ENCODE results near the gene TRIM28. TPM values are rescaled to one million over a fixed set of nuclear protein-coding genes. Genes with fewer than 3 reads are reported as not detected.

The TRIM28 gene
- total RNA-seq, 1 experiment from 2014 or later = 418 TPM

GRCh38 chr19:58548859-58549663, 5.2 kb downstream of the TRIM28 start:
- no peak for DNase-seq (ENCODE audit: low read depth)

DNA sequence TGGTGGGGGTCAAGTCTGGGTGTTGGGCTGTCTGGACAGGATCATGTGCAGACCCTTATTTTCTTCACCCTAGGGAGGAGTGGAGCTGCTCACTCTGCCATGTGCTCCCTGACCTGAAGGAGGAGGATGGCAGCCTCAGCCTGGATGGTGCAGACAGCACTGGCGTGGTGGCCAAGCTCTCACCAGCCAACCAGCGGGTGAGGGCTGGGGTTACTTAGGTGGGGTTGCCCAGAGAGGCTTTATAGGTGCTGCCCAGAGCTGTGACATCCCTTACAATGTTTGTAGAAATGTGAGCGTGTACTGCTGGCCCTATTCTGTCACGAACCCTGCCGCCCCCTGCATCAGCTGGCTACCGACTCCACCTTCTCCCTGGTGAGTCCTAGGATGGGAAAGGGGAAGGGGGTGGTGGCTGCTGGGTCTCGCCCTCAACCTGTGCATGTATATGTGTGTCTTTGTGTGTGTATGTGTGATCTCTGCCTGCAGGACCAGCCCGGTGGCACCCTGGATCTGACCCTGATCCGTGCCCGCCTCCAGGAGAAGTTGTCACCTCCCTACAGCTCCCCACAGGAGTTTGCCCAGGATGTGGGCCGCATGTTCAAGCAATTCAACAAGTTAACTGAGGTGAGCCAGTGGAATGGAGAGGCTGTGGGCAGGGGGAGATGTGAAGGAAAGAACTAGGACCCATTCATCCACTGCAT, 5.9 kb downstream of the TRIM28 start:
- DNase-seq (ENCODE audit: low read depth) = no peak

GRCh38 chr19:58550362-58551122, 6.7 kb downstream of the TRIM28 start:
- DNase-seq (ENCODE audit: low read depth) = no peak

- no peak for DNase-seq (ENCODE audit: low read depth)
These were observed 7.2 kb downstream of the TRIM28 start for GRCh38 chr19:58551123-58551497.

GRCh38 chr19:58551577-58552471, 8.0 kb downstream of the TRIM28 start:
- no peak for DNase-seq (ENCODE audit: low read depth)

DNA sequence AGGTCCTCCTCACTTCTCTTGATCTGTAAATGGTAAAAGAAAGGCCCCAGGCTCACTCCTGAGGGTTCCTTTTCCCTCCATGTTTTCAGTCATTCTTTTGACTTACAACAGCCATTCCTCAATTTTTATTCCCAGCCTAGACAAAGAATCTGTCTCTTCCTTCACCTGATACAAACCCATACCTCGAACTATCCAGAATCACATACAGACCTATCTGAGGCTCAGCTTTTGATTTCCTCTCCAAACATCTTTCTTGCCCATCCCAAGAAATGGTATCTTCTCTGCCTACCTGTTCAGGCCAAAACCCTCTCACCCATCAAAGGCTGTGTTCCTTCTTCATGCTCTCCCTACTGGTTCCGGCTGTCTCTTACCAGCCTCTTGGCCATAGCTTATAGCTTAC, 8.8 kb downstream of the TRIM28 start:
- DNase-seq (ENCODE audit: low read depth) = no peak

- DNase-seq (ENCODE audit: low read depth) = no peak
These were observed 10.1 kb downstream of the TRIM28 start for GRCh38 chr19:58553799-58554493.

- peak; percentile 96 for DNase-seq (ENCODE audit: low read depth)
These were observed 10.9 kb downstream of the TRIM28 start, which contains the start of gene CHMP2A for GRCh38 chr19:58554494-58555368. CHMP2A (minus strand) TSS chr19:58555105; CDS start chr19:58554212, 893 bp downstream.

DNA sequence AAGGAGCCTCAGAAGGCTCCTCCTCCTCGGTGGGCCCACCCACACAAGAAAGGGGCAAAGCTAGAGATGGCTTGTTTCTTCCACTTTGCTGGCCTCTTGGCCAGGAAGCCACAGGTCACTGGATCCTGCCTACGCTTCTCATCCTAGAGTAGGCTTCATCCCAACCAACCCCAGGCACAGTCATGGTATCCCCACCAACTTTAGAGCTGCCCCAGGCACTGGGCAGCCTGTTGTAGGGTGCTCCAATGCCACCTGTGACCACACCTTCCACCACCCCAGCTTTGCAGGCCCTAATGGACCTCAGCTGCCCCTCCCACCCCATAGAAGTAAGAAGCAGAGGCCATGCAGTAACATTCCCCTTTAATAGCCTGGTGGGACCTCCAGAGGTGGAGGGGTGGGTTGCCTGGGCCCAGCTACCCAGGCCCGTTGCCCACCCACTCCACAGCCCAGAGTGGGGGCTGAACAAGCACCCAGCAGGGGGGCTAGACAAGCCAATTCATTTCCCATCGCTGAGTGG, 11.6 kb downstream of the TRIM28 start:
- no peak for DNase-seq (ENCODE audit: low read depth)

DNA sequence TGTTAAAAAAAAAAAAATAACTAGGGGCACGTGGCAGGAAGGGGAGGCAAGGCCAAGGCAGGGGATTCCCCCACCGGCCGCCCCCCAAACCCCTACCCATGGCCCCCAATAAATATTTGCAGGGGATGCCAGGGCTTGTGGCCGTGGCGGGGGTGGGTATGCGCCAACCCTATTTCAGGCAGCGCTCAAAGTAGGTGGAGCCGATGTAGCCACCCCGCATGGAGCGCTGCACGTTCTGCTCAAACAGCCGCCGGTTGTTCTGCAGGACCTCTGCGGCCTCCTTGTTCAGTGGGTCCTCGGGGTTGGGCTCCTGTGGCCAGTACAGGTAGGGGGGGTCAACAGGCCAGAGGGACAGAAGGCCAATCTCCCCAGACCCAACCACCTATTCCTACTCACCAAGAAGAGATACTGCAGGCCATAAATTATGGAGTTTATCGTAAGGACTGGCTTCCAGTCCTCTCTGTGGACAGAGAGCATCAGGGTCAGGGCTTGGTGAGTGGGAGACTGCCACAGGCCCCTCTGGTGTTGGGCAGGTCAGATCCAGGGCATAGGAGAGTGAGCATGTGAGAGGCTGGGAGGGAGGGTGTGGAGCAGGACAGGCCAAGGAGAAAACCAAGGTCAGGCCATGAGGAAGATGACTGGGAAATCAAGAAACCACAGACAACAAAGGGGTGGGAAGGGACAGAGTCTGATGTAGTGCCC, 12.2 kb downstream of the TRIM28 start:
- DNase-seq (ENCODE audit: low read depth) = no peak

DNA sequence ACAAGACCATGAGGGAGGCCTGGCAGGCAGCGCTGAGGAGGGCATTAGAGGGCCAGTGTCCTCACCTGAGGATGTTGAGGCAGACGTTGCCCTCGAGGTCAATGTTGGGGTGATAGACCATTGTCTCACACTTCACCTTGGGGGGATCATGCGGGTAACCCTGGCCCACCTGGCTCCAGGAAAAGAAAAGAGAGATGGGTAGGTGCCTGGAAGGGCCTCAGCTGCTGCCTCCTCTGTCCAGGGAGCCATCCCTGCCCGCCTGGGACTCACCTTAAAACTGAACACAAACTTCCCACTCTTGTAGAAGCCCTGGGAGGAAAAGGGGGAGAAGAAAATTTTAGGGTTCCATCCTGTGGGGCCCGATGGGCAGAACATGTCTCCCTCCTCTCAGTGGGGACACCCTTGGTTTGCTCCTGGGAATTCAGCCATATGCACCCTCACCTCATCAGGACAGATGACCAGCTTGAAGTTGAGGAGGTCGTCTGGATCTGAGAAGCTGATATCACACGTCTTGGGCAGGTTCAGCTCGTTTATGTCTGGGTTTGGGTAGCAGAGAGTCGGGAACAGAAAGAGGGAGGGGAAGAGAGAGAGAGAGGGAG, 12.9 kb downstream of the TRIM28 start:
- no peak for DNase-seq (ENCODE audit: low read depth)

- peak; percentile 30 for DNase-seq (ENCODE audit: low read depth)
These were observed 13.6 kb downstream of the TRIM28 start for GRCh38 chr19:58557221-58558065.

DNA sequence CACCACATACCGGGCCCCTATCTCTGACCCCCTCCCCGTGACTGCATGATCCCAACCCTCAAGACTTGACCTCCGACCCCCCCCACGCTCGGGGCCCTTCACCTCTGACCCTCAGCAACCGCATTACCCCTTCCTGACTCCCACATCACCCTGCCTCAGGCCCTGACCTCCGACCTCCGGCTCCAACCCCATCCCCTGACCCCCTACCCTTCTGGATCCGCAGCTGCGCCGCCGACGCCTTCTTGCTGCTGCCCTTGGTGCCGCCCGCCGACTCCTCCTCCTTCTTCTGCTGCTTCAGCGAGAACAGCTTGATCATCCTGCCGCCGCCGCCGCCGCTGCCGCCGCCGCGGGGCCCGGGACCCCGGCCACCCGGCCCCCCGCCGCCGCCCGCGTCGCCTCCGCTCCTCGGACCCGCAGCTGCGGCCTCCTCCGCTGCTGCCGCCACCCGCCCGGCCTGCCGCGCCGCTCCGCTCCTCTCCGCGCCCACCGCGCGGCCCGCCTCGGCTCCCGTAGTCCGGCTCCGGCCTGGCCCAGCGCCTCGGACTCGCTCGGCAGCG, 14.3 kb downstream of the TRIM28 start, which contains the start of gene UBE2M:
TSS of gene UBE2M (minus strand) at position 546 of the 557 bp plus-strand sequence. CDS start at position 316, 230 bp downstream.
- peak; percentile 17 for DNase-seq (ENCODE audit: low read depth)

DNA sequence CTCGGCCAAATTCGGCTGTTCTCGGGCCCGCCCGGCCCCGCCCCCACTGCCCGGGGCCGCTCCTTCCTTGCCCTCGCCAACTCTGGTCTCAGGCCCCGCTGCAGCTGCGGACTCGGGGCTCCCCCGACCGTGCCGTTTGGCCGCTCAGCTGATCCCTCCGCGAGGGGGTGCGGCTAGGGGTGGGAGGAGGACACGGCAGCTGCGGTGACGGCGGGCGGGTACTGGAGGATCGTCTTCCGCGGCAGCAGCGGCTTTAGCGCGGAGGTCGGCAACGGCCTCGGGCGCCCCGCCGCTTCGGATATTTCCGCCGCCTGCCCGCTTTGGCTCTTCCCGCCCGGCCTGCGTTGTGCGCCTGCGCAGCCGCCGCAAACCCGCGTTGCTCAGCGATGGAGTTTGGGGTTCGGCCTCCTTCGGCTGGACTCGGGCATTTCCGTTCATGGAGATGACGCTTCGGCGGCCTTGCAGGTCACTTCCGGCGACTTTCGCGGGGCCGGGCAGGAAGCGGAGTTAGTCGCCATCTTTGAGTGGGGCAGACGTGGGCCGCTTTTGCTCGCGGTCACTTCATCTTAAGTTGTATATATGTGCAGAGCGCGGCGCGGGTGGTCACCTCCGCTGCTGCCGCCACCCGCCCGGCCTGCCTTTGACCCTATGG, 14.9 kb downstream of the TRIM28 start:
- DNase-seq (ENCODE audit: low read depth) = peak; percentile 97

DNA sequence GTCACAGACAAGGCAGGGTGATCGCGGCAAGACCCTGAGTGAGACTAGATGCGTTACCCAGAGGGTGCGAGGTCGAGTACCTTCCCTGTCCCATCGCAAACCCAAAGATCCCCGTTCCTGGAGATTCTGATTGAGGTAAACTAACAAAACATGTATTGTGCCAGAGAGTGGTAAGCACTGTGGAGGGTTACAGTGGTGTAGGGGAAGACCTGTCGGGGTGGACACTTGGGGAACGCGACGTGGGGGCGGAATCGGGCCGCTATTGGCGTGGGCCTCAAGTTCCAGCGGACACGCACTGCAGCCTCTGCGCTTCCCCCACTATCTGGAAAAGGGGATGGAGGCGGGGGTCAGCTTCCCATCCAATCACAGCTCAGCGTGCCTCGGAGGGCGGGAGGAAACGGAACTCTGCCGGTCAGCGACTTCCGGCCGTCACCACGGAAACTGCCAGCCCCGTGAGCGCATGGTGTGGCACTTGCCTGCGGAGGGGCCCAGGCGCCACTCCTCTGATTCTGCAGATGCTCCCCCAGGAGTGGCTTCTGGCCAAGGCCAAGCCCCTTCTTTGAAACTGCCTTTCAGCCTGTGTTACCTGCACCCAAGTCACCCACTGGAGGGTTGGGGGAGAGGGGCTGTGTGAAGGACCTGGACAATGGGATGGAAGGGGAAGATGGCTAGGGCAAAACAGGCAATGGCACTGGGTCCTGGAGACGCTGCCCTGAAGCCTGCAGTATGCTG, 15.6 kb downstream of the TRIM28 start:
- DNase-seq (ENCODE audit: low read depth) = peak; percentile 91
